ENCODE measurements around the gene BBOX1. TPM values are rescaled to one million over a fixed set of nuclear protein-coding genes. Genes with fewer than 3 reads are reported as not detected.
A peak's percentile ranks its signal among the peaks of the same experiment; 100 is the strongest.
"Not testable (repeated sequence)": the region's sequence is repeated elsewhere in the genome, so short reads cannot be mapped to it uniquely, and the experiment has no call there.

Gene BBOX1
- 0.21 TPM for polyA plus RNA-seq (ENCODE audit: insufficient read length)

GRCh38 chr11:27040302-27041115 is at the start of gene BBOX1:
TSS of gene BBOX1 (plus strand) at chr11:27040815. CDS start at chr11:27055431, 14,616 bp downstream.
- DNase-seq: no peak

GRCh38 chr11:26992031-26992541 is 48.5 kb upstream of the BBOX1 start:
- peak; percentile 46 for DNase-seq

GRCh38 chr11:26993965-26994457 is 46.6 kb upstream of the BBOX1 start, which contains the start of gene FIBIN:
TSS of gene FIBIN (plus strand) at chr11:26994112. CDS start at chr11:26994527, 415 bp downstream.
- peak; percentile 84 for DNase-seq

- DNase-seq: peak; percentile 49
Measured at GRCh38 chr11:26994631-26995095, 46.0 kb upstream of the BBOX1 start.

GRCh38 chr11:26995701-26996460 is 44.7 kb upstream of the BBOX1 start:
- no peak for DNase-seq

GRCh38 chr11:26997378-26997777 is 43.2 kb upstream of the BBOX1 start:
- DNase-seq: peak; percentile 45

- not testable (repeated sequence) for DNase-seq
Measured at GRCh38 chr11:27001136-27001730, 39.4 kb upstream of the BBOX1 start.

GRCh38 chr11:27002431-27002830 is 38.2 kb upstream of the BBOX1 start:
- DNase-seq: no peak

GRCh38 chr11:27002838-27003237 is 37.8 kb upstream of the BBOX1 start:
- no peak for DNase-seq

GRCh38 chr11:27004103-27004502 is 36.5 kb upstream of the BBOX1 start:
- no peak for DNase-seq

- no peak for DNase-seq
Measured at GRCh38 chr11:27008811-27009535, 31.6 kb upstream of the BBOX1 start.

- DNase-seq: no peak
Measured at GRCh38 chr11:27011560-27012233, 28.9 kb upstream of the BBOX1 start.

GRCh38 chr11:27012234-27012921 is 28.2 kb upstream of the BBOX1 start:
- DNase-seq: peak; percentile 61

GRCh38 chr11:27013781-27014361 is 26.7 kb upstream of the BBOX1 start:
- DNase-seq: no peak

- no peak for DNase-seq
Measured at GRCh38 chr11:27018902-27019529, 21.6 kb upstream of the BBOX1 start.

- no peak for DNase-seq
Measured at GRCh38 chr11:27020751-27021150, 19.9 kb upstream of the BBOX1 start.

GRCh38 chr11:27022659-27023251 is 17.9 kb upstream of the BBOX1 start:
- no peak for DNase-seq

GRCh38 chr11:27024865-27025264 is 15.8 kb upstream of the BBOX1 start:
- DNase-seq: no peak

GRCh38 chr11:27025312-27025955 is 15.2 kb upstream of the BBOX1 start:
- no peak for DNase-seq

All from hindlimb muscle (tissue), 1 donor.